Measurements from ENCODE around the gene CTNNA3. TPM values are rescaled to one million over a fixed set of nuclear protein-coding genes. Genes with fewer than 3 reads are reported as not detected.
"Not testable (repeated sequence)": the region's sequence is repeated elsewhere in the genome, so short reads cannot be mapped to it uniquely, and the experiment has no call there.

Gene CTNNA3
- polyA plus RNA-seq, 1 donor = 4.3 TPM

GRCh38 chr10:67246066-67246555 is 449.9 kb downstream of the CTNNA3 start:
- no peak for DNase-seq

- DNase-seq = no peak
Observed at GRCh38 chr10:67242528-67242927, 453.5 kb downstream of the CTNNA3 start.

DNA sequence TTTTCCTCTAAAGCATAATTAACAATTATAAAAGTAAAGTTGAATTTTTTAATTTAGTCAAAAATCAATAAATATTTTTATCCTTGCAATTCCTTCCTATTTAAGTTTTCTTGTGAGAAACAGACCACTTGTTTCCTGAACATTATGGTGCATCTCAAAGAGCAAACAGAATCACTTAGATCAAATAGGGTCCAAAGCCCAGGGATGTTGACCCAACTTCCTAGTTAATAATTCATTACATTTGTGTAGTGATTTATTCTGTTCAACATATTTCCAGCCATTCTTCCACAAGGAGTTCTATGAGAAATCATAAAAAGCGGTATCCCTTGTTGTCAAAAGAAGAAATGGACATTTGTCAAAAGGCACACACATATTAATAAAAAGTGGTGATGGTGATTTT is 454.5 kb downstream of the CTNNA3 start:
- DNase-seq = no peak

GRCh38 chr10:67239864-67240497 is 456.0 kb downstream of the CTNNA3 start:
- no peak for DNase-seq

DNA sequence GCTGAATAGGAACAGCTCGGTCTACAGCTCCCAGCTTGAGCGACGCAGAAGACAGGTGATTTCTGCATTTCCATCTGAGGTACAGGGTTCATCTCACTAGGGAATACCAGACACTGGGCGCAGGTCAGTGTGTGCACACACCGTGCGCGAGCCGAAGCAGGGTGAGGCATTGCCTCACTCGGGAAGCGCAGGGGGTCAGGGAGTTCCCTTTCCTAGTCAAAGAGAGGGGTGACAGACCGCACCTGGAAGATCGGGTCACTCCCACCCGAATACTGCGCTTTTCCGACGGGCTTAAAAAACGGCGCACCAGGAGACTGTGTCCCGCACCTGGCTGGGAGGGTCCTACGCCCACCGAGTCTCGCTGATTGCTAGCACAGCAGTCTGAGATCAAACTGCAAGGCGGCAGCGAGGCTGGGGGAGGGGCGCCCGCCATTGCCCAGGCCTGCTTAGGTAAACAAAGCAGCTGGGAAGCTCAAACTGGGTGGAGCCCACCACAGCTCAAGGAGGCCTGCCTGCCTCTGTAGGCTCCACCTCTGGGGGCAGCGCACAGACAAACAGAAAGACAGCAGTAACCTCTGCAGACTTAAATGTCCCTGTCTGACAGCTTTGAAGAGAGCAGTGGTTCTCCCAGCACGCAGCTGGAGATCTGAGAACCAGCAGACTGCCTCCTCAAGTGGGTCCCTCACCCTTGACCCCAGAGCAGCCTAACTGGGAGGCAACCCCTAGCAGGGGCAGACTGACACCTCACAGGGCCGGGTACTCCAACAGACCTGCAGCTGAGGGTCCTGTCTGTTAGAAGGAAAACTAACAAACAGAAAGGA is 465.1 kb downstream of the CTNNA3 start:
- DNase-seq = not testable (repeated sequence)

DNA sequence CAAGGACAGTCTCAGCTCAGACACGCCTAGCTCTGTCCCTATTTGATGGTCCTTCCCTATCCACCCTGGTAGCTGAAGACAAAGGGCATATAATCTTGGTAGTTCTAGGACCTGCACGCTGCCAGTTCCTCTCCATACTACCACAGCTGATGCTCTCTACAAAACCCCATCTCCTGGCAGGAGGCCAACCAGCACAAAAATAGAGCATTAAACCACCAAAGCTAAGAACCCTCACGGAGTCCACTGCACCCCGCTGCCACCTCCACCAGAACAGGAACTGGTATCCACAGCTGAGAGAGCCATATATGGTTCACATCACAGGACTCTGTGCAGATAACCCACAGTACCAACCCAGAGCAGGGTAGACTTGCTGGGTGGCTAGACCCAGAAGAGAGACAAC is 470.8 kb downstream of the CTNNA3 start:
- no peak for DNase-seq

DNA sequence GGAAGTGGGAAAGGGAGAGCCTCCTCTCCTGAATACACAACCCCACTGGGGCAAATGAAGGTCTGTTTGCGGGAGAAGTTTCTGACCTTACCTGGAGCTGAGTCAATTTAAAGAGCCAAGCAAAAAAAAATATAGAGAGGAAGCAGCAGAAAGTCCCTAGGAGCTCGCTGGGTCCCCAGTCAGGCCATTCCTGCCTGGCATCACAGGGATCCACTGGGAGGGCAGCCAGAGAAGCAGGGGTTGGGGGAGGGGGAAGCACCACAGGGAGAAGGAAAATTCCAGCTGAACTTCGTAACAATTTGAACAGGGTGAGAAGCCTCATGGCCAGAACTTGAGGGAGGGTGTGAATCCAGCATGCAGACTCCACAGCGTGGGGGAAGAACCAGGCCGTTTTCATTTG is 471.4 kb downstream of the CTNNA3 start:
- no peak for DNase-seq

- DNase-seq = peak; percentile 25
Observed at GRCh38 chr10:67222934-67223333, 473.1 kb downstream of the CTNNA3 start.

DNA sequence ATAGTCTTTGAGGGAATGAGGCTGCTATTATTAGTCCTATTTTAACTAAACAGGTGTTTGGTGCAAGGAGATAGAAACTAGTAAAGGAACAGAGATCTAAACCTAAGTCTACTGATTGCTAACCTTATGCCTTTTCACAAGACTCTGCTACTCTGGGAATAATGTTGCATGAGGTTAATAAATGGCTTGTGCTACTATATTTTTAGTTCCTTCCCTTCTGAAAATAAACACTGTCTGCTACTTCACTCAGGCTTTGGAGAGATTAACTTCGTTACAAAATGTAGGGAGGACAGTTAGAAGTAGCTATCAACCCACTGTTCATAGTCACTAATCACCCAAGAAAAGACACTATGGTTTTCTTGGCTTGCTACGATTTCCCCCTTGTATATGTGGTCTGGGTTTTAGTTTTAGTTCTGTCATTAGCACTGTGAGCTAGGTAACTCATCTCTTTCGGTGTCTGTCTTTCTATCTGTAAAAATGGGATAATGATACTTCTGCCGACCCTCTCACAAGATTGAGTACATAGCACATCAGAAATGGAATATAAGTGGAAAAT is 474.0 kb downstream of the CTNNA3 start:
- DNase-seq = no peak

- DNase-seq = no peak
Observed at GRCh38 chr10:67211680-67212079, 484.3 kb downstream of the CTNNA3 start.

DNA sequence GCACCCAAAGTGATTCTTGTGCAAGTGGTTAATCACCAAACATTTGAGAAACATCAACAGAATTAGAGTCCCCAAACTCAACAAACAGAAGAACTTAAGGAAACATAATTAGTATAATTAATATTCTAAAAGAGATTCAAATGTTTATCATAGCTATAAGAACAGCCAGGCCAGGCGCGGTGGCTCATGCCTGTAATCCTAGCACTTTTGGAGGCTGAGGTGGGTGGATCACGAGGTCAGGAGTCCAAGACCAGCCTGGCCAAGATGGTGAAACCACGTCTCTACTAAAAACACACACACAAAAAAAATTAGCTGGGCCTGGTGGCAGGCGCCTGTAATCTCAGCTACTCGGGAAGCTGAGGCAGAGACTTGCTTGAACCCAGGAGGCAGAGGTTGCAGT is 488.1 kb downstream of the CTNNA3 start:
- not testable (repeated sequence) for DNase-seq

DNA sequence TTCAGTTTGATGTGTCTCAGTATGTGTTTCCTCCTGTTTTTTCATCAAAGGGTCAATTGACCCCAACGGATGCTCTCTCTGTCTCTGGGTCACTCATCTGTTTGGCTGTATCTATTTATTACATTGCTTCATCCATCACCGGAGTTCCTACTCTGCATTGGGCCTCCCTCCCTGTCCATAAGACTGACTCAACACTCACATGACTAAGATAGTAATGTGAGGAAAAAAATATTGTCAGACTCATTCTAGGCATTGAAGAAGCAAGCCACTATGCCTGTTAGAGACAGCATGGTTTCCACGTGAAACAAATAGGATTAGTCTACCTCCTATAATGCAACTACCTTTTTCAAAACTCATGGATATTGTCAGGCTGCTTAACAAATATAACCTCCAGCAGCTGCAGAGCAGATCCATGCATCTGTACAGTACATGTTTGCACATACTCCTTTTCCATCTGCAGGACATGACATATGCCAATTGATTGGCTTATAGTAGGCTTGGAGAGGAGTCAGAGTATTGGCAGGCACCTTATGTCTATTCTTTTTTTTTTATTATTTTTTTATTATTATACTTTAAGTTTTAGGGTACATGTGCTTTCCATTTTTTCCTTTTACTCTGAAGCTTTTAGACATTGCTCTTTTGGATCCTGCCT is 495.0 kb downstream of the CTNNA3 start:
- no peak for DNase-seq

- DNase-seq = no peak
Observed at GRCh38 chr10:67175354-67175753, 520.6 kb downstream of the CTNNA3 start.

DNA sequence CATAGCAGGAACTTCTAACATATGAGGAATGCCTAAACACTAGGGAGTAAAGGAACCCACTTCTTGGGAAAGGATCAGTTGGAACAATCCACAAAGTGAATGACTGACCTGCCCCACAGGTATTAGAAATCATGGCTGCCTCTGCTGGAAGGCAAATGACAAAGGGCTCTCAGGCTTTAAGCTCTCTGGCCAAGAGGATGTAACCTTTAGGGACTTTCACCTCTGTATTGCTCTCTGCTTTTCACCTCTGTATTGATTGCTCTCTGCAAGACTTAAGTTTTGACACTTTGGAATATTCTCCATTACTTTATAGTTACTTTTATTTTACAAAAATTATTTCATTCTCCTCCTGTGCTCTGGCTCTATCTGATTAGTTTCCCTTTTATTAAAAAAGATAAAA is 522.2 kb downstream of the CTNNA3 start:
- no peak for DNase-seq

GRCh38 chr10:67171970-67172369 is 524.0 kb downstream of the CTNNA3 start:
- no peak for DNase-seq

- no peak for DNase-seq
Observed at GRCh38 chr10:67156239-67156638, 539.8 kb downstream of the CTNNA3 start.

- no peak for DNase-seq
Observed at GRCh38 chr10:67151471-67151870, 544.5 kb downstream of the CTNNA3 start.

- DNase-seq = no peak
Observed at GRCh38 chr10:67144530-67144929, 551.5 kb downstream of the CTNNA3 start.

DNA sequence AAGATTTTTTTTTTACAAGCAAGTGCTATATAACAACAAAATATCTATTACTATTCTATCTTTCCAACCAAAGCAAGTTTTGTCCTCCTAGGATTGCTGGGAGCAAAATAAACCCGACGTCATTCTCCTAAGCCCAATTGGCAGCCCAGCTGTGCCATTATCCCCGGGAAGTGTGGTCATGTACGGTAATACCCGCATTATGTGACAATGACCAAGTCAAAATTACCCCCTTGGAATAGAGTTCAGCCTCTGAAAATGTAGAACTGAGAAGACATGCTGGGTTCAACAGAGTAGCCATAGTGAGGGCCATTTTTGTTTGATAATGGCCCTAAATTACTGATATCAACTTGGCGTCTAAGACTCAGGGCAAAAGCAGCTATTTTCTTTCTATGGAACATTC is 554.7 kb downstream of the CTNNA3 start:
- DNase-seq = no peak

DNA sequence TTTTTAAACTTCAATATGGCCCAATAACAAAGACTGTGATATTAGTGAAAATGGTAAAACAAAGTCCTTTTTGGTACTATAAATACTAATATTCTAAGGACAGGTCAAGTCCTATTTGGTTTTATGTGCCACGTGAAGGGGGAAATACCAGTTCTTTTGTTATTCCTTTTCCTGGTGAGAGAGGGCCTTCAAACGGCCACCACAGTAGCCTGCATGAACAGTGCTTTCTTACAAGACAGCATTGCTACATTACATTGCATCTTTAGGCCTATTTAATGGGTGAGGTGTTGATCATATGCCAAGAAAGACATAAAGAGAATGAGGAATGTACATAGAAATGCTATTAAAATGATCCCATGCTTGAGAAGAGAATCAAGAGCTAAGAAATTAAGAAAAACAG is 555.4 kb downstream of the CTNNA3 start:
- DNase-seq = no peak

DNA sequence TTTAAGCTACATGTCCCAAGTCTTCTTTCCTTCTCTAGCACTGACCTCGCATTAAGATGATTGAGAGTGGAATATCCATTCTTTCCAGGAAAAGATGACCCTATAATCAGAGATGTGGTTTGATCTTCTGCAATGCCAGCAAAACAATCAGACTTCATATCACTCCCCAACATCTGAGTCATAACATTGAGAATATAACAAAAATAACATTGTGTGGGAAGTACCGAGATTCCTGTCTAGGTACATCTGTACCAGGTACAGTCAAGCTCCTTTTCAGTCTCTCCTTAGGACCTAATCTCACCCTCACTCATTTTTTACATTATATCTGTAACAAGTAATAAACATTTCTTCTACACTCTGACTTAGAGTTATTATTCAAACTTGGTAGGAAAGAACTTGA is 568.6 kb downstream of the CTNNA3 start:
- DNase-seq = no peak

- no peak for DNase-seq
Observed at GRCh38 chr10:67119651-67120050, 576.3 kb downstream of the CTNNA3 start.

DNA sequence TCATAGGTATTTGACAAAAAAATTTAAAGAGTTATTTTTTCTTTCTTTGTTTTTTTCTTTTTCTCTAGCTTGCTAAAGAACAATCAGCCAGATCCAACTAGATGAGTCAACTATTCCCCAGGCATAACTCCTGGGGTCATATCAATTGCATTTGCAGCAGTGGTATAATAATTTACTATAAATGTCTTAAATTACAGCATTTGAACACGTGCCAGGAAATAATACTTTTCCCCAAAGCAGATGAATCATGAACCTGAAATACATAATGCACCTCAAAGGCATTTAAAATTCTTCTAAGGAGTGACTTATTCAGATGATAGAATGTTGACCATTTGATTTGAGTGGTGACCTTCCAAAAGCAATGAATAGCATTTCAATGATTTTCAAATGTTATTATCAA is 580.0 kb downstream of the CTNNA3 start:
- no peak for DNase-seq
